ENCODE measurements around the gene NCCRP1. TPM values are rescaled to one million over a fixed set of nuclear protein-coding genes. Genes with fewer than 3 reads are reported as not detected.
A peak's percentile ranks its signal among the peaks of the same experiment; 100 is the strongest.

Gene NCCRP1
- total RNA-seq, 4 donors from 2014 or later: 32.7 to 420 (median 277) TPM

DNA sequence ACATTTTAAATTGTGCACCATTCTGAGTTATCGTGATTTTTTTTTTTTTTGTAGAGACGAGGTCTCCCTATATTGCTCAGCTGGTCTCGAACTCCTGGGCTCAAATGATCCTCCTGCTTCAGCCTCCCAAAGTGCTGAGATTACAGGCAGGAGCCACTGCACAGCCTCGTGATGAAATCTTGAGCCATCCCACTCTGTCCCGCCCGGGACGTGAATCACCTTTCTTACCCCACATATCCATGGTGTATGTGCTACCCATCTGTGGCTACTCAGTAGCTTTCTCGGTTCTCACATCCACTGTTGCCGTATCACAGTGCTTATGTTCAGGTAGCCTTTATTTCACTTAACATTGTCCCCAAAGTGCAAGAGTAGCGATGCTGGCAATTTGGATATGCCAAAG is 44.7 kb upstream of the NCCRP1 start:
- peaks cover 38% of the 10 kb centered on the region for H3K4me1 ChIP-seq
- no peaks in the 10 kb centered on the region for H3K36me3 ChIP-seq
- DNase-seq (ENCODE audit: low spot score in 2 of 2): no peak
- H3K27me3 ChIP-seq: no peaks in the 10 kb centered on the region
- WGBS: 86% methylated on average over 10 of the region's 10 CpGs
- no peaks in the 10 kb centered on the region for H3K9me3 ChIP-seq
- H3K27ac ChIP-seq: no peak overlapping the region
- no peak for TF ChIP-seq POLR2AphosphoS5 (IDR thresholded peaks at IDR 0.05)
- TF ChIP-seq POLR2A (IDR thresholded peaks at IDR 0.05): no peak
- no peak for TF ChIP-seq EP300 (IDR thresholded peaks at IDR 0.05)
- TF ChIP-seq, protein P1, sequence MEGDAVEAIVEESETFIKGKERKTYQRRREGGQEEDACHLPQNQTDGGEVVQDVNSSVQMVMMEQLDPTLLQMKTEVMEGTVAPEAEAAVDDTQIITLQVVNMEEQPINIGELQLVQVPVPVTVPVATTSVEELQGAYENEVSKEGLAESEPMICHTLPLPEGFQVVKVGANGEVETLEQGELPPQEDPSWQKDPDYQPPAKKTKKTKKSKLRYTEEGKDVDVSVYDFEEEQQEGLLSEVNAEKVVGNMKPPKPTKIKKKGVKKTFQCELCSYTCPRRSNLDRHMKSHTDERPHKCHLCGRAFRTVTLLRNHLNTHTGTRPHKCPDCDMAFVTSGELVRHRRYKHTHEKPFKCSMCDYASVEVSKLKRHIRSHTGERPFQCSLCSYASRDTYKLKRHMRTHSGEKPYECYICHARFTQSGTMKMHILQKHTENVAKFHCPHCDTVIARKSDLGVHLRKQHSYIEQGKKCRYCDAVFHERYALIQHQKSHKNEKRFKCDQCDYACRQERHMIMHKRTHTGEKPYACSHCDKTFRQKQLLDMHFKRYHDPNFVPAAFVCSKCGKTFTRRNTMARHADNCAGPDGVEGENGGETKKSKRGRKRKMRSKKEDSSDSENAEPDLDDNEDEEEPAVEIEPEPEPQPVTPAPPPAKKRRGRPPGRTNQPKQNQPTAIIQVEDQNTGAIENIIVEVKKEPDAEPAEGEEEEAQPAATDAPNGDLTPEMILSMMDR (IDR thresholded peaks at IDR 0.05): no peak
- H3K4me3 ChIP-seq: no peak overlapping the region

DNA sequence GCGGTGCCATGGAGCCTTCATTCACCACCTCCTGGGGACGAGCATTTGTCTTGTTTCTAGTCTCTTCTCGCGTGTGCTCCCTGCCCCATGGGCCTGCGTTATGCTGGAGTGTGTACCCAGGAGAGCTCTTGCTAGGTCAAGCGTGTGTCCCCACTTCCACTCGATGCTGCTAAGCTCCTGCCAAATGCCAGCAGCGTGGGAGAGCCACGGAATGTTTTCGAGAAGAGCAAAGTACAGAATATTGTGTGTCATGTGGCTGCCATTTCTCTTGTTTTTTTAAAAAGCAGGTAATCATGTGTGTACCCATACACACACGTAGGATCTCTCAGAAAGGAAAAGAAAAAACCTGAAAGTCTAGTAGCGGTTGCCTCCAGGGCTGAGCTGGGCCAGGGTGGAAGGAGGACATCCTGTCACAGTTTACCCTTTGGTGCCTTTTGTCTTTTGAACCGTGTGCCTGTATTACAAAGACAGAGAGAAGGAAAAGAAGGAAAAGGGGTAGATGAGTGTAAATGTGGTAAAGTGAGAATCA is 42.6 kb upstream of the NCCRP1 start:
- no peak for DNase-seq (ENCODE audit: low spot score in 2 of 2)
- Histone ChIP-seq H3K36me3 (no peaks in the 10 kb centered on the region), H3K9me3 (no peaks in the 10 kb centered on the region), H3K27me3 (no peaks in the 10 kb centered on the region), H3K27ac (peak overlapping the region; percentile 75), H3K4me3 (no peak overlapping the region), H3K4me1 (peaks cover 57% of the 10 kb centered on the region)
- WGBS: 69% methylated on average over 13 of the region's 13 CpGs
- TF ChIP-seq POLR2A (IDR thresholded peaks at IDR 0.05) (no peak), EP300 (IDR thresholded peaks at IDR 0.05) (no peak), POLR2AphosphoS5 (IDR thresholded peaks at IDR 0.05) (no peak)
- TF ChIP-seq, protein P1 (IDR thresholded peaks at IDR 0.05): no peak

DNA sequence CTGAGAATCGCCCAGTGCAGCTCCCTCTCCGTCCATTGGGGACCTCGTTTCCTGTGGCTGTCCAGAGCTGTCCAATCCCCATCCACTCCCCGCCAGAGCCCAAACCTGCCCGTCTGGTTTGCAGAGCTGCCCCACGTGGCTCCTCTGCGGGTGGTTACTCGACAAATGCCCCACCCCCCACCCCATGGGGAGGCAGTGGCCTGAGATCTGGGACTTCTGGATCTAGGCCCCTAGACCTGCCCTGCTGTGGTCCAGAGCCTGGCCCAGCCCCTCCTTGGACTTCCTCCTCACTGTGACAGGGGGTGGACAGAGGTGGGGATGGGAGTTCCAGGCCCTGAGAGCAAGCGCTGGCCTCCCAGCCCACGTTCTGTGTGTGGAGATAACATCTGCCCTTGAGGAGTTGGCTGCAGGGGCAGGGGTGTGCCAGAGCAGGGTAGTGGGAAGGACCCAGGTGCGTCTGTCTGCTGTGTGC is 42.1 kb upstream of the NCCRP1 start:
- 26% methylated on average over 4 of the region's 11 CpGs for WGBS
- Histone ChIP-seq H3K4me3 (peak overlapping the region; percentile 13), H3K27ac (peak overlapping the region; percentile 75), H3K4me1 (peaks cover 62% of the 10 kb centered on the region), H3K27me3 (no peaks in the 10 kb centered on the region), H3K9me3 (no peaks in the 10 kb centered on the region), H3K36me3 (no peaks in the 10 kb centered on the region)
- DNase-seq (ENCODE audit: low spot score in 2 of 2): no peak
- no peak for TF ChIP-seq POLR2AphosphoS5 (IDR thresholded peaks at IDR 0.05)
- TF ChIP-seq POLR2A (IDR thresholded peaks at IDR 0.05): no peak
- no peak for TF ChIP-seq EP300 (IDR thresholded peaks at IDR 0.05)
- TF ChIP-seq, protein P1 (IDR thresholded peaks at IDR 0.05): no peak

DNA sequence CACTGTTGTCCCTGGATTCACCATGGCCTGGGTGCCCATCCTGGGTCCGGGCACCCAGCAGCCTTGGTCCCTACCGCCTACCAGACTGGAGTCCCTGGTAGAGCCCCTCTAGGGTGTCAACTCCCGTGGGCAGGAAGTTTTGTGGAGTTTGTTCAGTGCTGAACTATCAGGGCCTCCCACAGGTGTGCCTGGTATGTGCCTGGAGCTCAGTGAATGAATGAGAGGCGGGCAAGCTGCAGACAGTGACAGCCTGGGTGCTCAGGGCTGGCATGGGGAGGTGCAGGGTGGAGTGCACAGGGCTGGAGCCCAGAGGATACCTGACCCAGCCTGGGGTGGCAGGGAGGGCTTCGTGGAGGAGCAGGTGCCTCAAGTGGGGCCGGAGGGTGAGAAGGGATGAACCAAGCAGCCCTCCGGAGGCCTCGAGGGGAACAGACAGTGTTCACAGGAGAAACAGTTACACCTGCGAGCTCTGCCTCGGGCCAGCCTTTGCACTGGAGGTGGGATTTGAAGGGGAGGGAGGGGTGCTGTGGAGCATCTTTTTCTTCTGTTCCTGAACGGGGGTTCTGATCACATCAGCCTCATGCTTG is 41.6 kb upstream of the NCCRP1 start:
- Histone ChIP-seq H3K36me3 (no peaks in the 10 kb centered on the region), H3K27ac (peak overlapping the region; percentile 75), H3K4me3 (peak overlapping the region; percentile 13), H3K9me3 (no peaks in the 10 kb centered on the region), H3K27me3 (no peaks in the 10 kb centered on the region), H3K4me1 (peaks cover 67% of the 10 kb centered on the region)
- WGBS: 52% methylated on average over 8 of the region's 11 CpGs
- TF ChIP-seq EP300 (IDR thresholded peaks at IDR 0.05): no peak
- TF ChIP-seq POLR2AphosphoS5 (IDR thresholded peaks at IDR 0.05): no peak
- TF ChIP-seq, protein P1 (IDR thresholded peaks at IDR 0.05): no peak
- no peak for TF ChIP-seq POLR2A (IDR thresholded peaks at IDR 0.05)
- DNase-seq (ENCODE audit: low spot score in 2 of 2): no peak

DNA sequence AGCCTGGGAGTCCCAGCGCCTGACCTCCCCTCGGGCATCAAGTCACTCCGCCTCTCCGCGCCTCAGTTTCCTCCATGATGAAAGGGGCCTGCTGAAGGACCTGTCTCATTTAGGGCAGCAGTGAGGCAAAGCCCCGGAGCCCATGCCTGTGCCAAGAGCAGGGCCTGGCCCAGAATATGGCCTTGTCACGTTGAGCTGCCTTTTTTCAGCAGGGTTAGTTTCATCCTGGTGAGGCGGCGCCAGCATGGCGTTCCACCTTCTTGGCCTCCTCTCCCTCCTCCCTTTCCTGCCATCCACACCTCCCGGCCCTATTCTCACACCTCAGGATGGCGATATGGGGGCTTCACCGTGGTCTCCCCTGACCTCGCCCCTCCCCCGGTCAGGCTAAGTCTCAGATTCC is 41.0 kb upstream of the NCCRP1 start:
- DNase-seq (ENCODE audit: low spot score in 2 of 2): no peak
- 64% methylated on average over 15 of the region's 15 CpGs for WGBS
- Histone ChIP-seq H3K4me3 (no peak overlapping the region), H3K4me1 (peaks cover 73% of the 10 kb centered on the region), H3K27ac (peak overlapping the region; percentile 75), H3K27me3 (no peaks in the 10 kb centered on the region), H3K9me3 (no peaks in the 10 kb centered on the region), H3K36me3 (no peaks in the 10 kb centered on the region)
- no peak for TF ChIP-seq EP300 (IDR thresholded peaks at IDR 0.05)
- TF ChIP-seq, protein P1 (IDR thresholded peaks at IDR 0.05): no peak
- TF ChIP-seq POLR2A (IDR thresholded peaks at IDR 0.05): no peak
- TF ChIP-seq POLR2AphosphoS5 (IDR thresholded peaks at IDR 0.05): no peak

Measured in suprapubic skin (tissue), 4 donors.